Parathyroid adenoma (tissue), 2 donors: ENCODE results near the gene ANKRD65.

ENCODE experiments used
- H2AFZ ChIP-seq: fragments of 300-600 bp; sonication (generic); one replicate; pipeline ENCODE4 v1.7.0; 2017; ENCODE audit warnings: antibody characterized with exemption, mild to moderate bottlenecking
- H3K27ac ChIP-seq: fragments of 300-600 bp; sonication (generic); one replicate; pipeline ENCODE4 v1.7.0; 2017
- H3K27me3 ChIP-seq: fragments of 300-600 bp; sonication (generic); one replicate; pipeline ENCODE4 v1.7.0; 2017; ENCODE audit warnings: low read length; ENCODE audit not compliant: control insufficient read depth, insufficient read depth
- H3K36me3 ChIP-seq: fragments of 300-600 bp; sonication (generic); one replicate; pipeline ENCODE4 v1.7.0; 2017; ENCODE audit warnings: low read length; ENCODE audit not compliant: control insufficient read depth, insufficient read depth
- H3K4me1 ChIP-seq: fragments of 300-600 bp; sonication (generic); one replicate; pipeline ENCODE4 v1.7.0; 2017; ENCODE audit warnings: control low read depth
- H3K4me2 ChIP-seq: fragments of 300-600 bp; sonication (generic); one replicate; pipeline ENCODE4 v1.7.0; 2017; ENCODE audit warnings: low read length
- H3K4me3 ChIP-seq: fragments of 300-600 bp; sonication (generic); one replicate; pipeline ENCODE4 v1.7.0; 2017; ENCODE audit warnings: low read depth, low read length
- H3K79me2 ChIP-seq: fragments of 300-600 bp; sonication (generic); one replicate; pipeline ENCODE4 v1.7.0; 2017; ENCODE audit warnings: control low read depth
- H3K9ac ChIP-seq: fragments of 300-600 bp; sonication (generic); one replicate; pipeline ENCODE4 v1.7.0; 2017; ENCODE audit warnings: mild to moderate bottlenecking
- H3K9me3 ChIP-seq: fragments of 300-600 bp; sonication (generic); one replicate; pipeline ENCODE4 v1.7.0; 2017; ENCODE audit warnings: low read length; ENCODE audit not compliant: control insufficient read depth
- TF ChIP-seq, protein P1 (sequence below): fragments of 300-600 bp; sonication (generic); IDR thresholded peaks from one replicate; pipeline ENCODE4 v1.7.0; 2017; ENCODE audit warnings: antibody characterized with exemption, mild to moderate bottlenecking
- donor health status: primary hyperparathyroidism.

The ANKRD65 gene

GRCh38 chr1:1438531-1439381 lies 17.7 kb upstream of the ANKRD65 start:
- Histone ChIP-seq H3K36me3 (no peaks in the 10 kb centered on the region), H3K4me1 (no peaks in the 10 kb centered on the region), H3K4me2 (no peak overlapping the region), H2AFZ (no peak overlapping the region), H3K27ac (no peak overlapping the region), H3K9me3 (no peaks in the 10 kb centered on the region), H3K9ac (no peak overlapping the region), H3K79me2 (no peaks in the 10 kb centered on the region), H3K4me3 (no peak overlapping the region), H3K27me3 (no peaks in the 10 kb centered on the region)
- TF ChIP-seq, protein P1, sequence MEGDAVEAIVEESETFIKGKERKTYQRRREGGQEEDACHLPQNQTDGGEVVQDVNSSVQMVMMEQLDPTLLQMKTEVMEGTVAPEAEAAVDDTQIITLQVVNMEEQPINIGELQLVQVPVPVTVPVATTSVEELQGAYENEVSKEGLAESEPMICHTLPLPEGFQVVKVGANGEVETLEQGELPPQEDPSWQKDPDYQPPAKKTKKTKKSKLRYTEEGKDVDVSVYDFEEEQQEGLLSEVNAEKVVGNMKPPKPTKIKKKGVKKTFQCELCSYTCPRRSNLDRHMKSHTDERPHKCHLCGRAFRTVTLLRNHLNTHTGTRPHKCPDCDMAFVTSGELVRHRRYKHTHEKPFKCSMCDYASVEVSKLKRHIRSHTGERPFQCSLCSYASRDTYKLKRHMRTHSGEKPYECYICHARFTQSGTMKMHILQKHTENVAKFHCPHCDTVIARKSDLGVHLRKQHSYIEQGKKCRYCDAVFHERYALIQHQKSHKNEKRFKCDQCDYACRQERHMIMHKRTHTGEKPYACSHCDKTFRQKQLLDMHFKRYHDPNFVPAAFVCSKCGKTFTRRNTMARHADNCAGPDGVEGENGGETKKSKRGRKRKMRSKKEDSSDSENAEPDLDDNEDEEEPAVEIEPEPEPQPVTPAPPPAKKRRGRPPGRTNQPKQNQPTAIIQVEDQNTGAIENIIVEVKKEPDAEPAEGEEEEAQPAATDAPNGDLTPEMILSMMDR: no peak

DNA sequence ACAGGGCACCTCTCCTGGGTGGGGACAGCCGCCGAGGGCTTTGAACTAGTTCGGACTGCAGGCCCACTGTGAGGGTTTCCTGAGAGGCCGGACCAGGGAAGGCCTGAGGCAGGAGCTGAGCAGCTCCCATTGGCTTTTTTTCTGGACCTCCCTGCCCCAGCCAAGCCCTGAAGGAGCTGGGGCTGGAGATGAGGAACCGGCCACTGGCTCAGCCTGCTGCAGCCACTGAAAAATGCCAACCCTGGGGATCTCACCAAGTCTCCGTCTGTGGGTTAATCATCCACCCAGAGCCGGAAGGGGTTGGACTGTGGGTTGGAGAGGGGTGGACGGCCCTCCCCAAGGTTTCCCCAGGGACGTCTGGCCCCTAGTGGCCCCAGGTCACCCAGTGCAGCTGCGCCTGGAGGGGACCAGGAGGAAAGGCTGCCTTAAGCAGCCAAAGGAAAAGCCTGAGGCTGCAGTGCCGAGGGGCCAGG lies 16.9 kb upstream of the ANKRD65 start:
- Histone ChIP-seq H3K4me3 (no peak overlapping the region), H3K27me3 (no peaks in the 10 kb centered on the region), H2AFZ (no peak overlapping the region), H3K36me3 (no peaks in the 10 kb centered on the region), H3K27ac (no peak overlapping the region), H3K4me2 (no peak overlapping the region), H3K9ac (no peak overlapping the region), H3K4me1 (no peaks in the 10 kb centered on the region), H3K79me2 (no peaks in the 10 kb centered on the region), H3K9me3 (no peaks in the 10 kb centered on the region)
- TF ChIP-seq, protein P1: no peak

GRCh38 chr1:1437033-1437903 lies 16.2 kb upstream of the ANKRD65 start:
- Histone ChIP-seq H3K79me2 (no peaks in the 10 kb centered on the region), H3K27me3 (no peaks in the 10 kb centered on the region), H3K36me3 (no peaks in the 10 kb centered on the region), H3K4me1 (no peaks in the 10 kb centered on the region), H3K4me2 (no peak overlapping the region), H3K27ac (no peak overlapping the region), H2AFZ (no peak overlapping the region), H3K9ac (no peak overlapping the region), H3K9me3 (no peaks in the 10 kb centered on the region), H3K4me3 (no peak overlapping the region)
- TF ChIP-seq, protein P1: no peak

DNA sequence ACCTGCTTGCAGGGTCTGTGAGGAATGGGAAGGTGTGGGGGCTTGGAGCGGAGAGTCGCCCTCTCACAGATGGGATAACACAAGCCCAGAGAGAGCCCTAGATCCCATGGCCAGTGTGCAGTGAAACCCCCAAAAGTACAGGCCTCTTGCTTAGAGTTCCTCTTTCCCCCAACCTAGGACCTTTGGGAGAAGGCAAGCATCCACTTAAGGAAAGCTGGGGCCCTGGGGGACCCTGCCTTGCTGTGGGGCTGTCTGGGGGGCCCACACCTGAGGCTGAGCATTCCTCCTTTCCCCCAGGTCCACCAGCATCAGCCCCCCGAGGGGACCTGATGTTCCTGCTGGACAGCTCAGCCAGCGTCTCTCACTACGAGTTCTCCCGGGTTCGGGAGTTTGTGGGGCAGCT lies 15.6 kb upstream of the ANKRD65 start:
- H3K4me1 ChIP-seq: no peaks in the 10 kb centered on the region

More for the DNA sequence above, 15.6 kb upstream of the ANKRD65 start:
- Histone ChIP-seq H3K27me3 (no peaks in the 10 kb centered on the region), H3K4me3 (peak overlapping the region; percentile 12), H3K9ac (no peak overlapping the region), H3K79me2 (no peaks in the 10 kb centered on the region), H3K27ac (no peak overlapping the region), H3K9me3 (no peaks in the 10 kb centered on the region), H2AFZ (no peak overlapping the region), H3K4me2 (no peak overlapping the region), H3K36me3 (no peaks in the 10 kb centered on the region)
- TF ChIP-seq, protein P1: no peak
